Fibroblast of lung (primary cell): ENCODE measurements around the gene NAT10. TPM values are rescaled to one million over a fixed set of nuclear protein-coding genes. Genes with fewer than 3 reads are reported as not detected.

Source experiments
- polyA plus RNA-seq, 2 donors: library from polyadenylated mRNA; depleted of rRNA in 1 of 2; stranded (reverse) in 1 of 2; unstranded in 1 of 2; fragments of >200 nt; gene quantifications; 2 replicates each; pipeline ENCODE4 v1.2.1, GENCODE V29; 2011 to 2012; ENCODE audit warnings: missing spikeins in 1 of 2
- total RNA-seq: library from RNA; depleted of rRNA; stranded (reverse); fragments of >200 nt; gene quantifications from 2 replicates; pipeline ENCODE4 v1.2.1, GENCODE V29; 2014

Gene NAT10
- total and polyA plus RNA-seq, 2 donors (not counting 1 experiment from before 2014, with no cell fraction given): 14.4 to 21.5 TPM

Other genes with a start within 250 kb of the NAT10 start
- gene LMO2, start 213.6 kb upstream of the NAT10 start, total RNA-seq: 0.17 and 0.51 TPM in 2 replicates
- 0.03 and 0.15 TPM in 2 replicates for gene LMO2, start 213.6 kb upstream of the NAT10 start, polyA plus RNA-seq
- gene CAPRIN1, start 53.9 kb upstream of the NAT10 start, total RNA-seq: 181 and 220 TPM in 2 replicates
- gene CAPRIN1, start 53.9 kb upstream of the NAT10 start, polyA plus RNA-seq: 203 and 228 TPM in 2 replicates